Activated T-cell treated with anti-CD3 and anti-CD28 coated beads for 48 hours (primary cell): ENCODE measurements around the gene TIAM1.

Source experiments
- DNase-seq: peaks from one replicate; pipeline ENCODE4 v3.0.0-alpha.2; 2020; ENCODE audit warnings: low read depth

The TIAM1 gene

DNA sequence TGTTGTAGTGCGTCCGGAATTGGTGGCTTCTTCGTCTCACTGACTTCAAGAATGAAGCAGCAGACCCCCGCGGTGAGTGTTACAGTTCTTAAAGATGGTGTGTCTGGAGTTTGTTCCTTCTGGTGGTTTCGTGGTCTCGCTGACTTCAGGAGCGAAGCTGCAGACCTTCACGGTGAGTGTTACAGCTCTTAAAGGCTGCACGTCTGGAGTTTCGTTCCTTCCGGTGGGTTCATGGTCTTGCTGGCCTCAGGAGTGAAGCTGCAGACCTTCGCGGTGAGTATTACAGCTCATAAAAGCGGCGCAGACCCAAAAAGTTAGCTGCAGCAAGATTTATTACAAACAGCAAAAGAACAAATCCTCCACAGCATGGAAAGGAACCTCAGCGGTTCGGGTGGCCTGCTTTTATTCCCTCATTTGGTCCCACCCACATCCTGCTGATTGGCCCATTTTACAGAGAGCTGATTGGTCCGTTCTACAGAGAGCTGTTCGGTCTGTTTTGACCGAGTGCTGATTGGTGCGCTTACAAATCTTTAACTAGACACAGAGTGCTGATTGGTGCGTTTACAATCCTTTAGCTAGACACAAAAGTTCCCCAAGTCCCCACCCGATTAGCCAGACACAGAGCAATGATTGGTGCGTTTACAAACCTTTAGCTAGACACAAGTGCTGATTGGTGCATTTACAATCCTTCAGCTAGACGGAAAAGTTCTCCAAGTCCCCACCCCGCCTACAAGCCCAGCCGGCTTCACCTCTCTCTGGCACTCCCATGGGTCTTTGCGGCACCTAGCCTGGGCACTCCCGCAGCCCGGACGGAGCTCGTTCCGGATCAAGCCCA is 256.2 kb downstream of the TIAM1 start:
- no peak for DNase-seq

DNA sequence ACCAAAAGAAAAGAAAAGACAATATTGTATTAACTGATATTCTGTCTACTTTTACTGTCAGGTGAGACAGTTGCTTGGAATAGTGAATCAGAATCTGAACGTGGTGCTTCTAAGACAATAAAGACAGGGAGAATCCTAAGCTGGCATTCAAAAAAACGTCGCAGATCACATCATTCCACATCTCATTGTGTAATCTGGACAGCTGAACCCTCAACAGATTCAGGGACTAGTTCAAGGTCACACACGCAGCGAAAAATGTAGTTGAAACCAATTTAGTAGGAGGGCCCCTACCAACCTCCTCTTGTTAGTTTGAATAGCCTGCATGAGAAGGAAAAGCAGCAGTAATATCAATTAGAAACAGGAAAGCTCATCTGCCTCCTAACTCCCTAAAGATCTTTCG is 259.4 kb downstream of the TIAM1 start:
- DNase-seq = no peak

DNA sequence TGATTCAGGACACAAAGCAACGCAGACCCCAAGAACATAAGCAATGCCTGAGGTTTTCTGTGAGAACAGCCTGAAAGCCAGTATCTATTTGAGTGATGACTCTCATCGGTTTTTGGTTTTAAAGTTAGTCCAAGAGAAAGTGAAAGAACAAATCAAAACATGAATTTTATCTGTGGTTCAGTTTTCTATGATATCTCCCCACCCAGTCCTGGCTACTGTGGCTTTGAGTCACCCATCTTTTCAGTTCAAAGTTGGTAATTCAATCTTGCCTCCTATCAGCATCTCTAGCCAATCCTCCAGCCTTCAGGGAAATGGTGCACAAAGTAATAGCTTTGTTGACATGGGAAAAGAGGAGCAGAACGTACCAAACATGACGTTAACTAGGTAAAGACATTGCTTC is 265.3 kb downstream of the TIAM1 start:
- no peak for DNase-seq

DNA sequence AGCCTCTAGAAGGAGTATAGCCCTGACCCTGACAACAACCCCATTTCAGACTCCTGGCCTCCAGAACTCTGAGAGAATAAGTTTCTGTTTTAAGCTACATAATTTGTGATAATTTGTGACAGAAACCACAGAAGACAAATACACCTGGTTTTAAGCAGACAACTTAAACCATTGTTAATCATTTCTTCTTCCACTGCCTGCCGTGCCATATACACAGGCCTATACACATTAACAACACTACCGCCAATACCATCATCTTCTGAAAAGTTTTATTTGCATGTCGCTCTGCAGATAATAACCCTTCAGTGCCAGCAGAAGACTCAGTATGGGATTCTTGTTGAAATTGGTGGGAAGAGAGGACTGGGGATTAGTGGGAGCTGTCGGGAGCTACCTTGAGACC is 265.8 kb downstream of the TIAM1 start:
- DNase-seq = no peak

DNA sequence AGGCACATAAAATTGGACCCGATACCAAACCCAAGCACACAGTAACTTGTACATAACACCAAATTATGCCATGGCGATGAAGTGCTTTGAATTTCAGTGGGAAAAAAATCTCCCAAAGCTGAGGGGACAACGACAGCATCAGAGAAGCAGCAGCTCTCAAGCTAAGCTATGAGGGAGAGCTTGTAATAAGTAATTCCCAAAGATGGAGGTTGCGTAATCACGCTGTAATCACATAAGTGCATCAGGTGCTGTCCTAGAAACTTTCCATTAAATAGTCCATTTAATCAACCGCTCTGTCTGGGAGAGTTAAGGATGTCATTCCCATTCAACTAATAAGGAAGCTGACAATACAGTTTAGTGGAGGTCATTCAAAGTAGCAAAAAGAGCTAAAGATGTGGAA is 268.2 kb downstream of the TIAM1 start:
- DNase-seq = no peak

DNA sequence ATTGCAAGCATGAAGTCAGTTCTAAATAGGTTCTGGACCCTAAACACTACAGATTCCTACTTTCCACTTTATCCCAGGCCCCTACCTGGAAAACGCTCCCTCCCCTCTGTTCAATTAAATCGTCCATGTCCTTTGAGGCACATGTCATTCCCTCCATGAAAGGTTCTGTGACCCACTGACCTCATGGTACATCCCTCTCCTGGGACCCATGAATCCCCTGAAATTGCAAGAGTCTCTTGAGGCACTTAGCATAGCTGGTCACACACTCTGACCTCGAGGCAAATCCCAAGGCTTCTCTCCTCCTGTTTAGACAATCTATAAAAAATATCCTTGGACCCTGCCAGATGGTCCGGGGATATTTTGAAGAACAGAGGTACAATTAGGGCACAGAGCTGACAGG is 271.5 kb downstream of the TIAM1 start:
- DNase-seq = no peak
